Measurements from ENCODE around the gene LARGE2.
"Not testable (repeated sequence)": the region's sequence is repeated elsewhere in the genome, so short reads cannot be mapped to it uniquely, and the experiment has no call there.

LARGE2 gene

DNA sequence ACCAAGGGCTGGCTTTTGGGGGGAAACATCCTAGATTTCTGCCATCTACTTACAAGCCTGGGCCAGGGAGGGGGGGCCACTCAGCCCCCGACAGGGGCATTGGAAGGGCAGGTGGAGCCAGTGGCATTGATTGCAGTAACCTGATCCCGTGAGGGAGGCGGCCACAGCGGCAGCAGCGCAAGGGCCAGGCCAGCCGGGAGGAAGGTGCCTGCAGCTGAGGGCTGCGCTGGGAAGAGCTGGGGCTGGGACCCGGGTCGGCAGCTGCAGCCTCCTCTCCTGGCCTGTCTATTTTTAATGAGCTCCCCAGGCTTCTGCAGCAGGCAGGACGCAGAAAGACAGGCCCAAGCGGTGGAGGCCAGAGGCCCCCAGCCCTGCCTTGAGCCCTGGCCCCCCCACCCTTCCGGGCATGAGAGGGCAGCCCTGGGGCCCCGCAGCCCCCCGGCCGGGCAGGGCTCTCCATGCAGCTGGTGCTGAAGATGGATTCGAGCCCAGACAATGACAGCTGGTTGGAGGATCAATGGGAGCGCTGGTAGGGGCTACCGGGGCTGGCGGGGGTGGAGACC, 26.0 kb upstream of the LARGE2 start:
- DNase-seq = no peak

- no peak for DNase-seq
These were observed 24.9 kb upstream of the LARGE2 start for GRCh38 chr11:45897556-45897955.

DNA sequence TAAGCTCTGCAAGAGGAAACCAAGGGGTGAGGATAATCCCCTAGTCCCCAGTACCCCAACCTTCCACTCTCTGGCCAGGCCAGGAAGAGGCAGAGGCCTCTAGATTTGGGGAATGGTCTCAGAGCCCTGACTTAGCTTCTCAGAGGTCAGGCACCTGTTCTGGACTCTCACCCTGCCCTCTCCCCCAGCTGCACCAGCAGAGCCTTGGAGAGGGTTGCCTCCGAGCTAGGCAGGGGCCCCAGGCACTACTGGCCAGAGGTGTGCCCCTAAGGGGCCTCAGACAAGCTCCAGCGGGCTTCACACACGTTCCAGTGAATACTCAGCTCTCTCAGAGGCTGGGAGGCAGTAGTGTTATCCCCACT, 23.4 kb upstream of the LARGE2 start:
- DNase-seq = no peak

GRCh38 chr11:45899448-45900174, 22.8 kb upstream of the LARGE2 start:
- DNase-seq = peak; percentile 66

DNA sequence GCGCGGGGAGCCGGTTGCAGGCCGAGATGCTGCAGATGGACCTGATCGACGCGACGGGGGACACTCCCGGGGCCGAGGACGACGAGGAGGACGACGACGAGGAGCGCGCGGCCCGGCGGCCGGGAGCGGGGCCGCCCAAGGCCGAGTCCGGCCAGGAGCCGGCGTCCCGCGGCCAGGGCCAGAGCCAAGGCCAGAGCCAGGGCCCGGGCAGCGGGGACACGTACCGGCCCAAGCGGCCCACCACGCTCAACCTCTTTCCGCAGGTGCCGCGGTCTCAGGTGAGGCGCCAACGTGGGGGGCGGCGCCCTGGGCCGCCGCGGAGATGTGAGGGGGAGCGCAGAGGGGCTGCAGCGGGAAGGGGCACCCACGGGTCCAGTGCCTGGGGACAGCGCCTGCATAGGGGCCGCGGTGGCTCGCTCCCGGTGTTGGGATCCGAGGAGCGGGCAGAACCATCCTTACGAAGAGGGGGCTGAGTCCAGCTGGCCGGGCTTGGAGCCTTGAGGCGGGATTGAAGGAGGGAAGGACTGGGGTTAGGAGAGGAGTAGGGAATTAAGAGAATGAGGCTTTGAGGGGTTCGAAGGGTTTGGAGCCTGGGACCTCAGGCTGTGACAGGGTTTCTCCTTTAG, 22.2 kb upstream of the LARGE2 start:
- not testable (repeated sequence) for DNase-seq

DNA sequence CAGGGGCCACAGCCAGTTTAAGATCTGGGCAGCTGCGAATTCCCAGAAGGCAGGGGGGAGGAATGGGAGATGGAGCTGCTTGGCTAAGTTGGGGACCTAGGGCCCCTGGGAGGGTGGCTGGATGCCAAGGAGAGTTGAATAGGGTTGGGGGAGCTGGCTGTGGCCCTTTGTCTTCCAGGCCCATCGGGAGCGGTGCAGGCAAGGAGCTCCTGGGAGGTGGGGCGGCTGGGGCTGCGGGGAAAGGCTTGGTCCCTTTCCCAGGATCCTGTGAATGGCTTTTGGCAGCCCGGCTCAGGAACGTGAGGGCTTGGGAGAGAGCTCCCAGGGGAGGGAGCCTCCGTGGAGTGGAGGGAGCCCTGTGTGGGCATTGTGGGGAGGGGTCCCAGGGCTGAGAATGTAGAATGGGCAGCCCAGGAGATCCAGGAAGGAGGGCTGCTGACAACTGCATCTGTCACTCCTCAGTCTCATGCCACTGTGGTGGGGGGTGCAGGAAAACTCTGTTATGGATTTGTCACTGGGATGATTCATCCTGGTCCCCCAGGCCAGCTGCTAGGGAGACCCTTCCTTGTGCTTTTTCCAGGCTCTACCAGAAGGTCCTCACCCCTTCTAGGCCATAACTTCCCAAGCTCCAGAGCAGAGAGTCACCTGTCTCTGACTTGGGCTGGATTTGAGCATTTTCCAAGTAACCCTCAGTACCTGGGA, 21.4 kb upstream of the LARGE2 start:
- DNase-seq = no peak

GRCh38 chr11:45901626-45902025, 20.8 kb upstream of the LARGE2 start:
- DNase-seq = no peak

GRCh38 chr11:45902452-45903380, 19.7 kb upstream of the LARGE2 start:
- DNase-seq = no peak

DNA sequence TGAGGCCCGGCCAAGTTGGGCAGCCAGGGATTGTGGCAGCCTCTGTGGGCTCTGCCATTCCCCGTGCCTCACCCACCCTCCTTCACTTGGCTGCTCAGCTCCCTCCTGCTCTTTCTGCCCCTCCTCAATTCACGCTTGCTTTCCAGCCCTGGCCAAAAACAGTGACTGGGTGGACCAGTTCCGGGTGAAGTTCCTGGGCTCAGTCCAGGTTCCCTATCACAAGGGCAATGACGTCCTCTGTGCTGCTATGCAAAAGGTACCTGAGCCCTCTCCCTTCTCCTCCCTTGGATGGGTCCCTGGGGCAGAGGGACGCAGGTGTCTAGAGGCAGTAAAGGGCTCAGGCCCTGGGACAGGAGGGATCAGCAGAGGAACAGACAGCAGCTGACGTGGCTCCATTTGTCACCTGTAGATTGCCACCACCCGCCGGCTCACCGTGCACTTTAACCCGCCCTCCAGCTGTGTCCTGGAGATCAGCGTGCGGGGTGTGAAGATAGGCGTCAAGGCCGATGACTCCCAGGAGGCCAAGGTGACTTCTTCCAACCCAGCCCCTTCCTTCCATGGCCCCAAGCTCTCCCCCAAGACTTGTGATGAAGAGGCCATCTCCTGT, 18.0 kb upstream of the LARGE2 start:
- DNase-seq = no peak

DNA sequence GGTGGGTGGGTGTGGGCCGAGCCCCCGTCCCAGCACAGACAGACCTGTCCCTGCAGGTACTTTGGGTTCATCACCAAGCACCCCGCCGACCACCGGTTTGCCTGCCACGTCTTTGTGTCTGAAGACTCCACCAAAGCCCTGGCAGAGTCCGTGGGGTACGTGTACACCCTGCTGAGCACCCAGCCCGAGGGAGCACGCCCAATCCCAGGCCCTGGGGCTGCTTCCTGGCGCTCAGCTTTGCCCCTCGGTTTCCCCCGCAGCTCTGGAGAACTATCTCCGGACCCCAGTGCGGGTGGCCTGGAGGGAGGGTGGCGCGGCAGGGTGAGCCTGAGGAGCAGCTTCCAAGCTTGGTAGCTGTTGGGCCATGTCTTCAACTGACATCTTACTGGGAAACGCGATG, 17.4 kb upstream of the LARGE2 start:
- no peak for DNase-seq

DNA sequence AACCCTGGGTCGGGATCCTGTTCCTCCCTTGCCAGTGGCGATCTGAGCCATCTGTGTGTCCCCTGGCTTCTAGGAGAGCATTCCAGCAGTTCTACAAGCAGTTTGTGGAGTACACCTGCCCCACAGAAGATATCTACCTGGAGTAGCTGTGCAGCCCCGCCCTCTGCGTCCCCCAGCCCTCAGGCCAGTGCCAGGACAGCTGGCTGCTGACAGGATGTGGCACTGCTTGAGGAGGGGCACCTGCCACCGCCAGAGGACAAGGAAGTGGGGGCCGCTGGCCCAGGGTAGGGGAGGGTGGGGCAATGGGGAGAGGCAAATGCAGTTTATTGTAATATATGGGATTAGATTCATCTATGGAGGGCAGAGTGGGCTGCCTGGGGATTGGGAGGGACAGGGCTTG, 16.9 kb upstream of the LARGE2 start:
- DNase-seq = not testable (repeated sequence)

DNA sequence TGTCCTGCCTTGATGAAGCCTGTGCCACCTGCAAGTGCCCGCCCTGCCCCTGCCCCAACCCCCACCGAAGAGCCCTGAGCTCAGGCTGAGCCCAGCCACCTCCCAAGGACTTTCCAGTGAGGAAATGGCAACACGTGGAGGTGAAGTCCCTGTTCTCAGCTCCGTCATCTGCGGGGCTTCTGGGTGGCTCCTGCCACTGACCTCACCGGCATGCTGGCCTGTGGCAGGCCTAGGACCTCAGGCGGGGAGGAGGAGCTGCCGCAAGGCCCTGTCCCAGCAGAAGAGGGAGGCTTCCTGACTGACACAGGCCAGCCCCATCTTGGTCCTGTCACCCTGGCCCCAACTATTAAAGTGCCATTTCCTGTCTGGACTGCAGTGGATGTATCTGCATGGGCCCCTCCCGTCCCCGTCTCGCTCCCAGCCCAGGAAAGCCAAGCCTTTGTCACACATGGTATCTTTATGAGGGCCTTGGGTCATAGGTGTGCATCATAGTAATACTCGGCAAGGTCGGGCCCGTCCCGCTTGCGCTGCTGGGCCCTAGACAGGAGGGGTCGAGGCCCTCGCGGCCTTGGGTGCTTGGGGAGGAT, 16.3 kb upstream of the LARGE2 start:
- no peak for DNase-seq

DNA sequence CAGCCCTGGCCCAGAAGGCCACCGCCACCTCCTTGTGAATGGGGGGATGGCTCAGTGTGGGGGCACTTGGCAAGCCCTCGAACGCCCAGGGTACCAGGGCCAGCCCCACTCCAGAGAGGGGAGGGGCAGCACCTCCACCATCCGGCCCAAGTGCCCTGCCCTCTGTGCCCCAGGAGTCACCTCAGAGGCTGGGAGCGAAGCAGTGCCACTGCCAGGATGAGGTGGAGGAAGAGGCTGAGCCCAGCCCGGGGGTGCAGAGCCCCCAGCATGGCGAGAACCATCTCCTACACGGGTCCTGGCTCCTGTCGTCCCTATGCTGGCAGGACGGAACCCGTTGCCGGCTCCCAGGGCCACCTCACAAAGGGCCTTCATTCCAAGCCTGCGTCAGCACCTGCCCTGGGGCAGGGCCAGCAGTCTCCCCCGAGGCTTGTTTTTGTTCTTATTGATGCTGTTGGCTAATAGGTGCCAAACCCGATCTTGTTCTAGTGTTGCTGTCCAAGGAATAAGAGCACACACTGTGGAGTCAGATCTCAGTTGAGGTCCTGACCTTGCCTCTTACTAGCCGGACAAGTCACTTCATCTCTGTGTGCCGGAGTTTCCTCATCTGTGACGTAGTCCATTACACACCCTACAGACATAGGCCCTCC, 15.4 kb upstream of the LARGE2 start, which contains the start of gene FREY1:
Gene FREY1, minus strand, starts transcription at position 307 of the 647 bp plus-strand sequence. Its CDS starts 26 bp downstream, at position 281.
- no peak for DNase-seq

DNA sequence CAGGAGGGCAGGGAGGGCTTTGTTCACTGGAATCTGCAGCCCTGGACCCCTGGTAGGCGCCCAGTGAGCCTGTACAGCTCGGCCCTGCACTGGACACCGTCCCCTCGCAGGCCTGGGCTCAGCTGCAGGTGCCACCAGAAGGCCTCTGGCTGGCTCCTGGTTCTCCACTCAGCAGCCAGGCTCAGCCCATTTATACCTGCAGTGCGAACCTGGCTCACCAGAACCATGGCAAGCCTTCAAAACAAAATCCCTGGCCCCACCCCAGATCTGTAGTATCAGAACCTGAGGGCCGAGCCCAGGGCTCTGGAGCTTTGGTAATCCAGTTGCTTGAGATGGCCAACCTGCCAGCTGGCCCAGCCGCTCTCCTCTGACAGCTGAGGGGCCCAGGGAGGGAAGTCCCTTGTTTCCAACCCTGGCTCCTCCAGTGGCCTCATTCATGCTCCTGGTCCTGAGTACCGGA, 14.5 kb upstream of the LARGE2 start:
- DNase-seq = no peak

DNA sequence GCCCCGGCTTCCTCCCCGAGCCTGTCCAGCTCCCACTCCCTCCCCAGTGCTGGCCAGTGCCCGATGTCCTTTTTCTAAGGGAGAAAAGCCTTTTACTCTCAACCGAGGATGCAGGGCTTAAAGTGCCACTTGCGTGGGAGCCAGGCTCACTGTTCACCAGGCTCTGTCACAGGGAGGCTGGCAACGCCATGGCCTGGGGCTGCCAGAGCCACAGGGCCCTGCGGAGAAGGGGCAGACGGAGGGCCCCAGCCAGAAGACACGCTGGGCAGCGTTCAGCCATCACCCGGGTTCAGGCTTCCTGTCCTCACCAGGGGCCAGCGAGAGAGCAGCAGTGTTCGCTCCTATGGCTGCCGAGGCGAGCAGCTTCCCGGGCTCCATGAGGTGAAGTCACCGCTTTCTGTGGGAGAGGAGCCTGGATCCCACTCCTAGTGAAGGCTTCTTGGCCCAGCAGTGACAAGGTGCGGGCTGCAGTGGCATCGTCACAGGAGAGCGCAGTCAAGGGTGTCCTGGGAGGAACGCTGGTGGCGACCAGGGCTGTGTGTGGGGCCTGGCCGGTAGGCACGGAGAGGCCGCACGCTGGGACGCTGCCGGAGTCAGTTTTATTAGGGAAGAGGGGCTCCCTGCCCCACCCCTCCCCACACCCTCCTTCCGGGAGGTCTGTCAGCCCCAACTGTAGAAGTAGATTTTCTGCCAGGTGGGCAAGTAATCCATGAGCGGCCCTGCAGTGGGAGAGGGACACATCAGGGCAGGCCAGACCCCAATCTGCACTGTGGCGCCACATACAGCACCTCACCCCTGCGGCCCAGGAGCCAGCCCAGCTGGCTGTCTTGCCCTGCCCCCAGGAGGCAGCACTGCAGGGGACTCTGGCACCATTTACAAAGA, 12.6 kb upstream of the LARGE2 start:
- DNase-seq = no peak

DNA sequence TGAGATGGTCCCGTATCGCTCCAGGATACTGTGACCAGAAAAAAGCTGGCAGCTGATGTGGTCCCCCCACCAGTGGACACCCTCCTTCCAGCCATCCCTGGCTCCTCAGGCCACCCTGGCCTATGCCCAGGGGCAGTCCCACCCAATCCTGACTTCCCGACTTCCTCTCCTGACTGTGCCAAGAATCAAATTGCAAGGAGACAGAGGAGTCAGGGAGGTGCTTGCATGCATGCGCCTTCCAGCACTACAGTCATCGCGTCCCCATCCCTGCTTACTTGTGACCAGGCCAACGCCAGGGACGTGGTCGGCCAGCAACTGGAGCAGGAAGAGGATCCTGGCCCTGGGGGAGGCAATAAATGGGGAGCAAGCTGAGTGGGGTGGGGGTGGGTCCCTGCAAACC, 11.8 kb upstream of the LARGE2 start:
- DNase-seq = no peak

GRCh38 chr11:45913514-45913913, 8.9 kb upstream of the LARGE2 start:
- no peak for DNase-seq

GRCh38 chr11:45913942-45914635, 8.4 kb upstream of the LARGE2 start:
- no peak for DNase-seq

- DNase-seq = no peak
These were observed 7.0 kb upstream of the LARGE2 start for GRCh38 chr11:45915446-45915845.

DNA sequence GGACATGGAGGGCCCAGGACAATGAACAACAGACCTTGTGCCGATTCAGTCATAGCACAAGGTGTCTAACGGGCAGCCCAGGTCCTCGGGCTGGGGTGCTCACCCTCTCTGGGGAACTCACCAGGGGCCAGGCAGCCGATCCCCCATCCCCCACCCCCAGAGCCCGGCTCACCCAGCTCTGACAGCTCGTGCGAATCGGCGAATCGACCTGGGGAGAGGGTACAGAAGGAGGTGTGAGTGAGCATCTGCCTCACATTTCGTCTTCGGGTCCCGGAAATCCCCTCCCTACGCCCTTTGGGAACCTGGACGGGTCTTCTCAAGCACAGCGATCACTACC, 5.2 kb upstream of the LARGE2 start:
- no peak for DNase-seq
